GM21528 (cell line): Measurements from ENCODE around the gene NCOR1.
"Not testable (repeated sequence)": the region's sequence is repeated elsewhere in the genome, so short reads cannot be mapped to it uniquely, and the experiment has no call there.

ENCODE experiments used
- ATAC-seq: cut with Tn5 transposase; IDR thresholded peaks from one replicate; pipeline ENCODE4 v1.9.1; 2021; ENCODE audit warnings: mild to moderate bottlenecking, moderate library complexity; ENCODE audit not compliant: unreplicated experiment, low FRiP score

Gene NCOR1

GRCh38 chr17:16104189-16104588 lies 111.1 kb downstream of the NCOR1 start:
- ATAC-seq = no peak

GRCh38 chr17:16101440-16101839 lies 113.9 kb downstream of the NCOR1 start:
- no peak for ATAC-seq

- ATAC-seq = no peak
Observed at GRCh38 chr17:16100737-16101400, 114.5 kb downstream of the NCOR1 start.

- ATAC-seq = no peak
Observed at GRCh38 chr17:16091773-16092172, 123.6 kb downstream of the NCOR1 start.

- no peak for ATAC-seq
Observed at GRCh38 chr17:16086957-16087356, 128.4 kb downstream of the NCOR1 start.

- ATAC-seq = no peak
Observed at GRCh38 chr17:16085066-16085699, 130.2 kb downstream of the NCOR1 start.

GRCh38 chr17:16083223-16083622 lies 132.1 kb downstream of the NCOR1 start:
- no peak for ATAC-seq

- no peak for ATAC-seq
Observed at GRCh38 chr17:16081507-16082087, 133.7 kb downstream of the NCOR1 start.

GRCh38 chr17:16080366-16080765 lies 135.0 kb downstream of the NCOR1 start:
- ATAC-seq = no peak

- ATAC-seq = no peak
Observed at GRCh38 chr17:16075949-16076348, 139.4 kb downstream of the NCOR1 start.

GRCh38 chr17:16074423-16074822 lies 140.9 kb downstream of the NCOR1 start:
- ATAC-seq = no peak

- no peak for ATAC-seq
Observed at GRCh38 chr17:16073845-16074244, 141.5 kb downstream of the NCOR1 start.

GRCh38 chr17:16072031-16072430 lies 143.3 kb downstream of the NCOR1 start:
- ATAC-seq = no peak

- ATAC-seq = no peak
Observed at GRCh38 chr17:16068323-16068722, 147.0 kb downstream of the NCOR1 start.

- no peak for ATAC-seq
Observed at GRCh38 chr17:16066125-16066524, 149.2 kb downstream of the NCOR1 start.

GRCh38 chr17:16061631-16062030 lies 153.7 kb downstream of the NCOR1 start:
- no peak for ATAC-seq

- ATAC-seq = not testable (repeated sequence)
Observed at GRCh38 chr17:16055139-16055538, 160.2 kb downstream of the NCOR1 start.

- no peak for ATAC-seq
Observed at GRCh38 chr17:16052486-16052885, 162.8 kb downstream of the NCOR1 start.

- ATAC-seq = no peak
Observed at GRCh38 chr17:16050844-16051243, 164.5 kb downstream of the NCOR1 start.

GRCh38 chr17:16048811-16049449 lies 166.4 kb downstream of the NCOR1 start:
- no peak for ATAC-seq

- ATAC-seq = no peak
Observed at GRCh38 chr17:16046966-16047365, 168.4 kb downstream of the NCOR1 start.
